K562 (cell line): Measurements from ENCODE around the gene EFNA5. TPM values are rescaled to one million over a fixed set of nuclear protein-coding genes. Genes with fewer than 3 reads are reported as not detected.

Source experiments
- ATAC-seq: fragments of 200-7000 bp; cut with Tn5 transposase; 3 replicates; pipeline ENCODE4 v1.9.1; 2020; ENCODE audit warnings: moderate library complexity
- BruUV-seq: library from RNA; stranded (reverse); fragments of 400-500 nt; replicated peaks from 2 replicates; lab custom pipeline; 2021; lab: Mats Ljungman, UMichigan
- CTCF ChIA-PET: fragments of 300-600 bp; formaldehyde crosslinking; extraction: SDS; loops from one replicate; lab custom pipeline; 2021; ENCODE audit warnings: low intra/inter-chr PET ratio; lab: Yijun Ruan, JAX
- POLR2A ChIA-PET: fragments of 300-600, 350-650 bp; sonication (Branson Sonifier 250); formaldehyde crosslinking; extraction: SDS; loops from one replicate; lab custom pipeline; 2021; ENCODE audit warnings: antibody characterized with exemption, inconsistent platforms; lab: Yijun Ruan, JAX
- DNase-seq, 4 experiments: peaks; one replicate each; pipeline versions ENCODE4 v3.0.0 to v3.0.0-alpha.2; 2011 to 2018; ENCODE audit warnings: low spot score in 3 of 4, mixed read lengths in 3 of 4; ENCODE audit errors: extremely low read depth in 1 of 4
- FAIRE-seq: peaks from 2 replicates; lab custom pipeline; 2011; peaks lifted over from hg19 to GRCh38; lab: Jason Lieb, UNC
- H2AFZ ChIP-seq: 2 replicates; pipeline ENCODE4 v1.6.0; 2011; ENCODE audit warnings: low read depth, low read length, control low read depth, inconsistent platforms
- H3K27ac ChIP-seq: fragments of 200-600 bp; 3 replicates; pipeline ENCODE4 v1.8.0; 2011; ENCODE audit warnings: low read depth, mild to moderate bottlenecking, control low read depth, inconsistent platforms, low read length, moderate library complexity, mixed read lengths; ENCODE audit errors: extremely low read depth
- H3K27me3 ChIP-seq, 2 experiments: fragments of 300-600 bp in 1 of 2; 2 replicates in 1 of 2; 3 replicates in 1 of 2; pipeline versions ENCODE4 v1.6.0 to v1.8.0; 2011; ENCODE audit warnings: inconsistent platforms in 2 of 2, low read length in 2 of 2, mild to moderate bottlenecking in 1 of 2, mixed read lengths in 1 of 2, moderate library complexity in 1 of 2; ENCODE audit not compliant: control insufficient read depth in 2 of 2, insufficient read depth in 2 of 2
- H3K36me3 ChIP-seq: fragments of 300-600 bp; 3 replicates; pipeline ENCODE4 v1.8.0; 2011; ENCODE audit warnings: mild to moderate bottlenecking, low read length, inconsistent platforms; ENCODE audit not compliant: control insufficient read depth, insufficient read depth
- H3K4me1 ChIP-seq, 2 experiments: fragments of 200-600 bp in 1 of 2; replicated peaks in 1 of 2; 2 replicates in 1 of 2; 3 replicates in 1 of 2; pipeline versions ENCODE4 v1.5.1 to v1.8.0; 2011; ENCODE audit warnings: inconsistent platforms in 2 of 2, low read length in 2 of 2, mild to moderate bottlenecking in 1 of 2, mixed read lengths in 1 of 2, moderate library complexity in 1 of 2; ENCODE audit not compliant: control insufficient read depth in 2 of 2, insufficient read depth in 2 of 2
- H3K4me2 ChIP-seq: 2 replicates; pipeline ENCODE4 v1.6.1; 2011; ENCODE audit warnings: low read length, control low read depth, inconsistent platforms, mixed read lengths; ENCODE audit not compliant: insufficient read depth
- H3K4me3 ChIP-seq: fragments of 200-600 bp; sonication (generic), shearing (Covaris generic); 2 replicates; pipeline ENCODE4 v1.5.1; 2016; ENCODE audit warnings: control low read depth, inconsistent platforms
- H3K79me2 ChIP-seq: fragments of 200-600 bp; 3 replicates; pipeline ENCODE4 v1.8.0; 2011; ENCODE audit warnings: low read length, inconsistent platforms; ENCODE audit not compliant: control insufficient read depth, insufficient read depth
- H3K9ac ChIP-seq, 2 experiments: 2 replicates each; pipeline versions ENCODE4 v1.6.0 to v1.6.1; 2011; ENCODE audit warnings: low read depth in 2 of 2, low read length in 2 of 2, control low read depth in 1 of 2, inconsistent platforms in 1 of 2, mild to moderate bottlenecking in 1 of 2, mixed read lengths in 1 of 2; ENCODE audit not compliant: insufficient read depth in 1 of 2
- H3K9me1 ChIP-seq: one replicate; pipeline ENCODE4 v1.6.0; 2011; ENCODE audit warnings: inconsistent platforms, mild to moderate bottlenecking, low read length, moderate library complexity; ENCODE audit not compliant: control insufficient read depth, insufficient read depth
- H3K9me3 ChIP-seq: replicated peaks from 2 replicates; pipeline ENCODE4 v1.5.1; 2011; ENCODE audit warnings: low read depth, low read length, inconsistent platforms; ENCODE audit not compliant: control insufficient read depth, insufficient read depth
- H4K20me1 ChIP-seq: replicated peaks from 2 replicates; pipeline ENCODE4 v1.6.1; 2011; ENCODE audit warnings: low read length, inconsistent platforms, mixed read lengths; ENCODE audit not compliant: control insufficient read depth, insufficient read depth
- ATF7 ChIP-seq: fragments of 450-650 bp; IDR thresholded peaks from 2 replicates; pipeline ENCODE4 v1.7.1; 2014; ENCODE audit warnings: mild to moderate bottlenecking, moderate library complexity
- FOXA1 ChIP-seq: fragments of 450-650 bp; IDR thresholded peaks from 2 replicates; pipeline ENCODE4 v1.6.1; 2016; ENCODE audit warnings: mild to moderate bottlenecking, borderline replicate concordance
- GATA2 ChIP-seq: sonication (generic); formaldehyde crosslinking; IDR thresholded peaks from 2 replicates; pipeline ENCODE4 v1.4.0; 2020; ENCODE audit warnings: mild to moderate bottlenecking, missing genetic modification reagents
- JUN ChIP-seq, 2 experiments: sonication (generic) in 1 of 2; formaldehyde crosslinking in 1 of 2; IDR thresholded peaks; 2 replicates each; pipeline versions ENCODE4 v1.6.1 to v1.8.0; 2012 to 2022; ENCODE audit warnings: borderline replicate concordance in 2 of 2, mild to moderate bottlenecking in 2 of 2, improper control_type of control experiment in 1 of 2, low read depth in 1 of 2, low read length in 1 of 2, missing genetic modification reagents in 1 of 2
- LCOR ChIP-seq: sonication (generic); formaldehyde crosslinking; IDR thresholded peaks from 2 replicates; pipeline ENCODE4 v1.8.0; 2022; ENCODE audit warnings: mild to moderate bottlenecking, missing genetic modification reagents
- NR2C2 ChIP-seq, 2 experiments: fragments of 200-800 bp in 1 of 2; sonication (Bioruptor generic) in 1 of 2; sonication (generic) in 1 of 2; formaldehyde crosslinking in 1 of 2; IDR thresholded peaks; 2 replicates each; pipeline versions ENCODE4 v1.6.1 to v1.8.0; 2016 to 2022; ENCODE audit warnings: mild to moderate bottlenecking in 1 of 2, missing compliant biosample characterization in 1 of 2, missing genetic modification characterization in 1 of 2, missing genetic modification reagents in 1 of 2
- POLR2A ChIP-seq: fragments of 450-650 bp; conservative IDR thresholded peaks from 2 replicates; pipeline ENCODE4 v1.6.1; 2016
- RERE ChIP-seq: sonication (generic); formaldehyde crosslinking; IDR thresholded peaks from 2 replicates; pipeline ENCODE4 v1.8.0; 2023; ENCODE audit warnings: missing genetic modification reagents, mild to moderate bottlenecking, borderline replicate concordance
- RHOXF2B ChIP-seq: fragments of 250-450 bp; sonication (Bioruptor Pico); conservative IDR thresholded peaks from 2 replicates; pipeline ENCODE4 v1.5.1; 2021
- ZNF24 ChIP-seq: fragments of 450-650 bp; IDR thresholded peaks from 2 replicates; pipeline ENCODE4 v1.6.1; 2016
- WGBS: fragments of 100-300 bp; shearing (Covaris generic); methylation state at CpG from one replicate; pipeline ENCODE4 v1.1.6; 2016; ENCODE audit warnings: low coverage, mixed read lengths; ENCODE audit not compliant: insufficient coverage; ENCODE audit errors: missing lambda C conversion rate; 5-methylcytosine and 5-hydroxymethylcytosine counted together
- in situ Hi-C: fragments of 300-500 bp; cut with MboI; formaldehyde crosslinking; loops from 4 replicates; pipeline ENCODE4 v1.15.0; 2018; ENCODE audit warnings: inconsistent platforms, mixed read lengths
- intact Hi-C: fragments of 100-400 bp; cut with micrococcal nuclease; formaldehyde crosslinking; loops from 2 replicates; pipeline ENCODE4 v1.14.2; 2022
- polyA plus RNA-seq, 8 experiments: library from polyadenylated mRNA; depleted of rRNA in 4 of 8; stranded (reverse) in 5 of 8; unstranded in 3 of 8; fragments of >200 nt; fragmentation: Nextera tagmentation in 2 of 8; fragmentation: Illumina TruSeq in 1 of 8; extraction: Ambion mirVana in 2 of 8; extraction: Trizol in 1 of 8; gene quantifications; 2 replicates each; pipeline versions ENCODE4 v1.2.1 to v1.2.3, GENCODE V29; 2011 to 2014; ENCODE audit warnings: inconsistent platforms in 1 of 8, missing spikeins in 1 of 8
- total RNA-seq, 7 experiments: library from RNA; depleted of rRNA in 6 of 7; stranded (reverse); fragments of >200 nt in 6 of 7; fragmentation: Illumina TruSeq in 2 of 7; extraction: Trizol in 2 of 7; gene quantifications; 2 replicates each; pipeline versions ENCODE4 v1.2.1 to v1.2.3, GENCODE V29; 2011 to 2021; ENCODE audit warnings: low replicate concordance in 1 of 7
- TF ChIP-seq, protein P1 (sequence below): IDR thresholded peaks from 3 replicates; pipeline ENCODE4 v1.6.1; 2011; ENCODE audit warnings: borderline replicate concordance, mild to moderate bottlenecking, moderate library complexity; ENCODE audit not compliant: insufficient read length; ENCODE audit errors: extremely low read depth
- TF ChIP-seq, protein P2 (sequence below): fragments of 450-650 bp; IDR thresholded peaks from 2 replicates; pipeline ENCODE4 v1.6.1; 2016; ENCODE audit warnings: missing biosample characterization, missing genetic modification characterization

The EFNA5 gene
- total and polyA plus RNA-seq, 9 of the 15 experiments (the other 6 are each of a cell fraction or from before 2014, with no cell fraction given): 0.20 TPM; not detected in 8

DNA sequence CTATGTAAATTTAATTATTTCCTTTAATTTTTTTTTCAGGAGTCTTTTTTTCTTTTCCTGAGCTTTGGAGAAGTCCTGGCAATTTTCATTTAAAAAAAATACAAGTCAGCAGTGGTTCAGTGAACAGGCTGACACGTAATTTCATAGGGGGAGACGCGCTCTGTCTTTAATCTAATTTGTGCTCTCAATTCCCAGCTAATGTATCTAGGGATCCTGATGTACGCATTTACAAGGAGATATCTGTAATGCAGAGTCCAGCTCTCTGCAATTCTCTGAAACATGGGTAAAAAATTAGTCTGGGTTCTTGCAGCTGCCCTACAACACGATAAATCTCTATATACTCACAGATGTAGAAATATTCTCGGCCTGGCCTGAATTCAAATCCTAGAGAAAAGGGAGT is 243.9 kb downstream of the EFNA5 start (continued):
- TF ChIP-seq ATF7: no peak
- no peak for TF ChIP-seq RERE (CRISPR knock-in tag)

DNA sequence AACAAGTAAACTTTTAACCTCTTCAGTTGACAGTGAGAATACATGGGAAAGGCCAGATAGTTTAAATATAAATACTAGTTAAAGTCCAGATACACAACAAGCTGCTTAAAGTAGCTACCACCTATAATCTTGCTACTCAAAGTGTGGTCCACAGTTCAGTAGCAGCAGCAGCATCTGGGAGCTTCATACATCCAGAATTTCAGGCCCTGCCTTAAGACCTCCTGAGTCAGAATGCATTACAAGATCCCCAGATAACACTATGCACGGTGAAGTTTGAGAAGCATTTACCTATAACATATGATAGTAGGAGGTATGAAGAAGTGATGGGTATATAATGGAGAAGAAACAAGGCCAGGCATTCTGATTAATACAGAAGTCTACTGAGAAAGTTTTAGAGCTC is 244.5 kb downstream of the EFNA5 start:
- intact Hi-C loops: no loop called here
- no peak for FAIRE-seq
- Histone ChIP-seq H3K27me3 (no peaks in the 10 kb centered on the region), H4K20me1 (no peaks in the 10 kb centered on the region), H3K27ac (no peak overlapping the region), H3K4me1 (no peaks in the 10 kb centered on the region), H3K9me1 (no peaks in the 10 kb centered on the region), H3K9ac (no peak overlapping the region), H3K79me2 (no peaks in the 10 kb centered on the region), H3K4me3 (no peak overlapping the region), H3K4me2 (no peak overlapping the region), H3K36me3 (no peaks in the 10 kb centered on the region), H3K9me3 (no peaks in the 10 kb centered on the region), H2AFZ (no peak overlapping the region)
- no peak for DNase-seq
- WGBS: 0% methylated on average over 1 of the region's 1 CpG
- POLR2A ChIA-PET: no interaction called here
- in situ Hi-C loops: no loop called here
- no TSS peak for BruUV-seq
- no peak for ATAC-seq
- CTCF ChIA-PET: no interaction called here
- TF ChIP-seq, protein P1, sequence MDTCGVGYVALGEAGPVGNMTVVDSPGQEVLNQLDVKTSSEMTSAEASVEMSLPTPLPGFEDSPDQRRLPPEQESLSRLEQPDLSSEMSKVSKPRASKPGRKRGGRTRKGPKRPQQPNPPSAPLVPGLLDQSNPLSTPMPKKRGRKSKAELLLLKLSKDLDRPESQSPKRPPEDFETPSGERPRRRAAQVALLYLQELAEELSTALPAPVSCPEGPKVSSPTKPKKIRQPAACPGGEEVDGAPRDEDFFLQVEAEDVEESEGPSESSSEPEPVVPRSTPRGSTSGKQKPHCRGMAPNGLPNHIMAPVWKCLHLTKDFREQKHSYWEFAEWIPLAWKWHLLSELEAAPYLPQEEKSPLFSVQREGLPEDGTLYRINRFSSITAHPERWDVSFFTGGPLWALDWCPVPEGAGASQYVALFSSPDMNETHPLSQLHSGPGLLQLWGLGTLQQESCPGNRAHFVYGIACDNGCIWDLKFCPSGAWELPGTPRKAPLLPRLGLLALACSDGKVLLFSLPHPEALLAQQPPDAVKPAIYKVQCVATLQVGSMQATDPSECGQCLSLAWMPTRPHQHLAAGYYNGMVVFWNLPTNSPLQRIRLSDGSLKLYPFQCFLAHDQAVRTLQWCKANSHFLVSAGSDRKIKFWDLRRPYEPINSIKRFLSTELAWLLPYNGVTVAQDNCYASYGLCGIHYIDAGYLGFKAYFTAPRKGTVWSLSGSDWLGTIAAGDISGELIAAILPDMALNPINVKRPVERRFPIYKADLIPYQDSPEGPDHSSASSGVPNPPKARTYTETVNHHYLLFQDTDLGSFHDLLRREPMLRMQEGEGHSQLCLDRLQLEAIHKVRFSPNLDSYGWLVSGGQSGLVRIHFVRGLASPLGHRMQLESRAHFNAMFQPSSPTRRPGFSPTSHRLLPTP: no peak
- TF ChIP-seq FOXA1 (no peak), LCOR (CRISPR knock-in tag) (no peak), GATA2 (no peak), RHOXF2B (no peak), NR2C2 (CRISPR knock-in tag; IDR thresholded peaks at IDR 0.05) (no peak), NR2C2 (tag; IDR thresholded peaks at IDR 0.05) (no peak), JUN (IDR thresholded peaks at IDR 0.05; ENCODE audit: borderline replicate concordance, low read depth, low read length) (no peak), JUN (CRISPR knock-in tag; IDR thresholded peaks at IDR 0.05; ENCODE audit: borderline replicate concordance) (no peak), POLR2A (no peak), ZNF24 (no peak)
- TF ChIP-seq, protein P2, sequence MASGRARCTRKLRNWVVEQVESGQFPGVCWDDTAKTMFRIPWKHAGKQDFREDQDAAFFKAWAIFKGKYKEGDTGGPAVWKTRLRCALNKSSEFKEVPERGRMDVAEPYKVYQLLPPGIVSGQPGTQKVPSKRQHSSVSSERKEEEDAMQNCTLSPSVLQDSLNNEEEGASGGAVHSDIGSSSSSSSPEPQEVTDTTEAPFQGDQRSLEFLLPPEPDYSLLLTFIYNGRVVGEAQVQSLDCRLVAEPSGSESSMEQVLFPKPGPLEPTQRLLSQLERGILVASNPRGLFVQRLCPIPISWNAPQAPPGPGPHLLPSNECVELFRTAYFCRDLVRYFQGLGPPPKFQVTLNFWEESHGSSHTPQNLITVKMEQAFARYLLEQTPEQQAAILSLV (tag): no peak
